Uterus (tissue), 2 donors: ENCODE data around the gene CERS1.

Source experiments
- POLR2A ChIP-seq, 2 donors: fragments of 450-650 bp; IDR thresholded peaks; one replicate each; pipeline ENCODE4 v1.6.1; 2016; ENCODE audit warnings: antibody characterized with exemption in 2 of 2, mild to moderate bottlenecking in 1 of 2, moderate library complexity in 1 of 2
- TF ChIP-seq, protein P1 (sequence below), 4 experiments: fragments of 200-600 bp in 2 of 4; fragments of 450-650 bp in 2 of 4; sonication (generic) in 2 of 4; IDR thresholded peaks; one replicate each; pipeline ENCODE4 v1.5.1; 2016 to 2019; ENCODE audit warnings: antibody characterized with exemption in 4 of 4, mild to moderate bottlenecking in 2 of 4, moderate library complexity in 1 of 4

DNA sequence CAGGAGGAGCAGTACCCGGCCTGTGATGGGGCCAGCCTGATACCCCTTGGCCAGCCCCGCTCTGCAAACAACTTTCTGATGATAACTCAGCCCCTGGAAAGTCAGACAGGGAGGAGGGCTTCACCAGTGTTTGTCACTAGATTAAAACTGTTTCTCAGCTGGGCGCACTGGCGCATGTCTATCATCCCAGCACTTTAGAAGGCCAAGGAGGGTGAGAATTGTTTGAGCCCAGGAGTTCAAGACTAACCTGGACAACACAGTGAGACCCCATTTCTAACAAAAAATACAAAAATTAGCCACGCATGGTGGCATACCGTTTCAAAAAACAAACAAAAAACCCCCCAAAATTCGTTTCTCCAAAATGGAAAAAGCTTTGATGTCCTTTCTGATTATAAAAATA is 5.5 kb upstream of the CERS1 start:
- TF ChIP-seq, protein P1, sequence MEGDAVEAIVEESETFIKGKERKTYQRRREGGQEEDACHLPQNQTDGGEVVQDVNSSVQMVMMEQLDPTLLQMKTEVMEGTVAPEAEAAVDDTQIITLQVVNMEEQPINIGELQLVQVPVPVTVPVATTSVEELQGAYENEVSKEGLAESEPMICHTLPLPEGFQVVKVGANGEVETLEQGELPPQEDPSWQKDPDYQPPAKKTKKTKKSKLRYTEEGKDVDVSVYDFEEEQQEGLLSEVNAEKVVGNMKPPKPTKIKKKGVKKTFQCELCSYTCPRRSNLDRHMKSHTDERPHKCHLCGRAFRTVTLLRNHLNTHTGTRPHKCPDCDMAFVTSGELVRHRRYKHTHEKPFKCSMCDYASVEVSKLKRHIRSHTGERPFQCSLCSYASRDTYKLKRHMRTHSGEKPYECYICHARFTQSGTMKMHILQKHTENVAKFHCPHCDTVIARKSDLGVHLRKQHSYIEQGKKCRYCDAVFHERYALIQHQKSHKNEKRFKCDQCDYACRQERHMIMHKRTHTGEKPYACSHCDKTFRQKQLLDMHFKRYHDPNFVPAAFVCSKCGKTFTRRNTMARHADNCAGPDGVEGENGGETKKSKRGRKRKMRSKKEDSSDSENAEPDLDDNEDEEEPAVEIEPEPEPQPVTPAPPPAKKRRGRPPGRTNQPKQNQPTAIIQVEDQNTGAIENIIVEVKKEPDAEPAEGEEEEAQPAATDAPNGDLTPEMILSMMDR (IDR thresholded peaks at IDR 0.05): no peak
- TF ChIP-seq POLR2A (IDR thresholded peaks at IDR 0.05): no peak
